CD14-positive monocyte (primary cell): ENCODE measurements around the gene CMAS. TPM values are rescaled to one million over a fixed set of nuclear protein-coding genes. Genes with fewer than 3 reads are reported as not detected.

ENCODE experiments used
- DNase-seq, 3 donors: peaks; one replicate each; pipeline ENCODE4 v3.0.0-alpha.2; 2011 to 2022
- H2AFZ ChIP-seq: 2 replicates; pipeline ENCODE4 v1.6.0; 2012; ENCODE audit warnings: mild to moderate bottlenecking, low read depth, low read length, inconsistent platforms; ENCODE audit not compliant: insufficient read depth, poor library complexity, severe bottlenecking
- H3K27ac ChIP-seq, 2 donors: 1 replicate in 1 of 2; 2 replicates in 1 of 2; pipeline ENCODE4 v1.5.1; 2012 to 2013; ENCODE audit warnings: low read length in 2 of 2, control low read depth in 1 of 2, inconsistent platforms in 1 of 2, low read depth in 1 of 2, mild to moderate bottlenecking in 1 of 2
- H3K27me3 ChIP-seq, 2 donors: one replicate each; pipeline versions ENCODE4 v1.6.0 to v1.6.1; 2011 to 2013; ENCODE audit warnings: low read length in 2 of 2; ENCODE audit not compliant: control insufficient read depth in 2 of 2, insufficient read depth in 2 of 2
- H3K36me3 ChIP-seq, 2 donors: replicated peaks in 1 of 2; 1 replicate in 1 of 2; 2 replicates in 1 of 2; pipeline versions ENCODE4 v1.5.1 to v1.6.1; 2012 to 2013; ENCODE audit warnings: low read length in 2 of 2, control low read depth in 1 of 2, inconsistent platforms in 1 of 2, mild to moderate bottlenecking in 1 of 2; ENCODE audit not compliant: insufficient read depth in 2 of 2, control insufficient read depth in 1 of 2
- H3K4me1 ChIP-seq, 2 donors: 1 replicate in 1 of 2; 2 replicates in 1 of 2; pipeline versions ENCODE4 v1.5.1 to v1.6.1; 2012 to 2013; ENCODE audit warnings: low read length in 2 of 2, control low read depth in 1 of 2, inconsistent platforms in 1 of 2, mild to moderate bottlenecking in 1 of 2, moderate library complexity in 1 of 2; ENCODE audit not compliant: insufficient read depth in 2 of 2, control insufficient read depth in 1 of 2
- H3K4me2 ChIP-seq: replicated peaks from 2 replicates; pipeline ENCODE3; 2012; ENCODE audit warnings: low read length, moderate library complexity, mild to moderate bottlenecking; ENCODE audit not compliant: poor library complexity, severe bottlenecking; ENCODE audit errors: extremely low read depth
- H3K4me3 ChIP-seq, 3 experiments: fragments of 200-600 bp in 1 of 3; sonication (generic) in 1 of 3; replicated peaks in 1 of 3; 1 replicate in 2 of 3; 2 replicates in 1 of 3; pipeline ENCODE4 v1.5.1; 2011 to 2013; ENCODE audit warnings: low read length in 3 of 3, mild to moderate bottlenecking in 3 of 3, control low read depth in 2 of 3, low read depth in 2 of 3, inconsistent platforms in 1 of 3, moderate library complexity in 1 of 3
- H3K79me2 ChIP-seq: 2 replicates; pipeline ENCODE4 v1.6.0; 2012; ENCODE audit warnings: mild to moderate bottlenecking, control low read depth, inconsistent platforms, low read length, moderate library complexity; ENCODE audit not compliant: insufficient read depth
- H3K9ac ChIP-seq: 2 replicates; pipeline ENCODE4 v1.6.0; 2017; ENCODE audit warnings: low read length, mild to moderate bottlenecking; ENCODE audit not compliant: insufficient read depth, poor library complexity, severe bottlenecking
- H3K9me3 ChIP-seq, 2 donors: replicated peaks in 1 of 2; 1 replicate in 1 of 2; 2 replicates in 1 of 2; pipeline versions ENCODE4 v1.5.1 to v1.6.1; 2012 to 2013; ENCODE audit warnings: low read length in 2 of 2, control low read depth in 1 of 2; ENCODE audit not compliant: control insufficient read depth in 1 of 2, insufficient read depth in 1 of 2
- H4K20me1 ChIP-seq: 2 replicates; pipeline ENCODE4 v1.6.0; 2012; ENCODE audit warnings: mild to moderate bottlenecking, low read length, control low read depth, moderate library complexity; ENCODE audit not compliant: insufficient read depth
- H3K27ac Mint-ChIP-seq, 7 donors: one replicate each; pipeline ENCODE4 v1.8.0; 2020; ENCODE audit warnings: mild to moderate bottlenecking in 7 of 7, mixed read lengths in 7 of 7, moderate library complexity in 6 of 7, inconsistent platforms in 2 of 7
- H3K27me3 Mint-ChIP-seq, 3 donors: one replicate each; pipeline ENCODE4 v1.8.0; 2021 to 2022; ENCODE audit warnings: low read depth in 3 of 3, mild to moderate bottlenecking in 3 of 3, mixed read lengths in 3 of 3, moderate library complexity in 3 of 3, inconsistent platforms in 1 of 3
- H3K36me3 Mint-ChIP-seq, 2 donors: one replicate each; pipeline ENCODE4 v1.8.0; 2020; ENCODE audit warnings: mixed read lengths in 2 of 2, inconsistent platforms in 1 of 2, mild to moderate bottlenecking in 1 of 2
- H3K4me1 Mint-ChIP-seq: one replicate; pipeline ENCODE4 v1.8.0; 2020; ENCODE audit warnings: mild to moderate bottlenecking, mixed read lengths
- H3K4me3 Mint-ChIP-seq, 2 donors: one replicate each; pipeline ENCODE4 v1.8.0; 2020; ENCODE audit warnings: mild to moderate bottlenecking in 2 of 2, mixed read lengths in 2 of 2, moderate library complexity in 1 of 2
- H3K9me3 Mint-ChIP-seq, 7 donors: one replicate each; pipeline ENCODE4 v1.8.0; 2020 to 2022; ENCODE audit warnings: mixed read lengths in 7 of 7, mild to moderate bottlenecking in 6 of 7, moderate library complexity in 6 of 7, inconsistent platforms in 2 of 7
- CTCF ChIP-seq: fragments of 200-600 bp; IDR thresholded peaks from one replicate; pipeline ENCODE4 v1.8.0; 2022; ENCODE audit warnings: antibody characterized with exemption, mild to moderate bottlenecking
- WGBS: methylation state at CpG from one replicate; pipeline ENCODE4 v1.1.5; 2013; ENCODE audit warnings: missing lambda C conversion rate; ENCODE audit not compliant: insufficient coverage; 5-methylcytosine and 5-hydroxymethylcytosine counted together
- intact Hi-C, 2 donors: fragments of 100-400 bp; cut with micrococcal nuclease; formaldehyde crosslinking; loops; one replicate each; pipeline versions ENCODE4 v1.15.0 to v1.15.1; 2023
- polyA plus RNA-seq, 3 donors: library from polyadenylated mRNA; depleted of rRNA in 1 of 3; unstranded in 2 of 3; stranded (reverse) in 1 of 3; fragments of 300-500 nt in 2 of 3; fragments of >200 nt in 1 of 3; fragmentation: Illumina TruSeq in 2 of 3; gene quantifications; 1 replicate in 2 of 3; 2 replicates in 1 of 3; pipeline ENCODE4 v1.2.3, GENCODE V29; 2012 to 2021

The CMAS gene
- polyA plus RNA-seq, 3 donors = 12.6 to 33.1 (median 28.3) TPM

GRCh38 chr12:22043943-22044342 is 2.1 kb upstream of the CMAS start:
- no CpG with 5 or more reads among the region's 2 CpGs for WGBS
- peaks cover 4% of the 10 kb centered on the region for H4K20me1 ChIP-seq
- no peak overlapping the region for H3K27ac ChIP-seq
- peaks cover 10% of the 10 kb centered on the region in 2 donors for H3K4me1 ChIP-seq
- no peak overlapping the region for H3K4me2 ChIP-seq
- H3K9ac ChIP-seq = no peak overlapping the region
- no peak for TF ChIP-seq CTCF
- H3K4me3 ChIP-seq = no peak overlapping the region
- H3K4me1 Mint-ChIP-seq = peaks cover 27% of the 10 kb centered on the region
- DNase-seq = no peak
- no peaks in the 10 kb centered on the region for H3K9me3 ChIP-seq
- H3K27me3 Mint-ChIP-seq = no peaks in the 10 kb centered on the region
- intact Hi-C loops = no loop called here
- peak overlapping the region in 3 of 7 donors; percentile 43 to 89 (median 74) for H3K27ac Mint-ChIP-seq
- H3K9me3 Mint-ChIP-seq = no peaks in the 10 kb centered on the region
- H3K36me3 ChIP-seq = no peaks in the 10 kb centered on the region
- peaks cover 0 to 1% of the 10 kb centered on the region in 2 donors for H3K36me3 Mint-ChIP-seq
- H3K4me3 Mint-ChIP-seq = no peak overlapping the region
- H3K79me2 ChIP-seq = peaks cover 23% of the 10 kb centered on the region
- H2AFZ ChIP-seq = no peak overlapping the region
- H3K27me3 ChIP-seq = no peaks in the 10 kb centered on the region

DNA sequence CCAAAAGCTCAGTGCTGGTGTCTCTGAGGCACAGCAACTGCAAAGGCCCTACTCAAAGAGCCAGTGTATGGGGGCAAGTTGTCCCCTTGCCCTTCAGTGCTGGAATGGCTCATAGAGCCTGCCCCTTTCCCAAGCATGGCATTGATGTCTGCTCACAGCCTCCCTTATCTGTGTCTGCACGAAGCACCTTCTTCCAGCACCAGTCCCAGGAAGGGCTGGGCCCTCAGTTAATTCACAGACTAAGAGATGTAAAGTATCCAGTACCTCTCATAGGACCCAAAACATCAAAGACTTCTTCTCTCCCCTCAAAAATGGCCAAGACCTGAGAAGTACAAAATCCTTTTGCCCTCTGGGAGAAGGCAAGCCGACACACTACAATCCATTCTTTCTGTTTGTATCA is 1.6 kb upstream of the CMAS start:
- H3K4me1 Mint-ChIP-seq = peaks cover 27% of the 10 kb centered on the region
- H3K4me2 ChIP-seq = no peak overlapping the region
- no peaks in the 10 kb centered on the region for H3K27me3 ChIP-seq
- no peak overlapping the region for H3K4me3 Mint-ChIP-seq
- peaks cover 25% of the 10 kb centered on the region for H3K79me2 ChIP-seq
- no peaks in the 10 kb centered on the region for H3K36me3 ChIP-seq
- TF ChIP-seq CTCF = no peak
- H3K27ac ChIP-seq = no peak overlapping the region
- peaks cover 0 to 4% of the 10 kb centered on the region in 2 donors for H3K36me3 Mint-ChIP-seq
- DNase-seq = no peak
- peaks cover 10% of the 10 kb centered on the region in 2 donors for H3K4me1 ChIP-seq
- peak overlapping the region; percentile 22 for H2AFZ ChIP-seq
- no CpG with 5 or more reads among the region's 2 CpGs for WGBS
- no peak overlapping the region for H3K9ac ChIP-seq
- H3K9me3 ChIP-seq = no peaks in the 10 kb centered on the region
- intact Hi-C loops = no loop called here
- H4K20me1 ChIP-seq = peaks cover 4% of the 10 kb centered on the region
- H3K4me3 ChIP-seq = no peak overlapping the region
- H3K9me3 Mint-ChIP-seq = no peaks in the 10 kb centered on the region
- H3K27ac Mint-ChIP-seq = peak overlapping the region in 2 of 7 donors; percentile 31 to 37
- no peaks in the 10 kb centered on the region for H3K27me3 Mint-ChIP-seq
